HG02763 (cell line): Measurements from ENCODE around the gene XKR7.

Experiments
- ATAC-seq: cut with Tn5 transposase; IDR thresholded peaks from one replicate; pipeline ENCODE4 v1.9.1; 2021; ENCODE audit warnings: mild to moderate bottlenecking, moderate library complexity; ENCODE audit not compliant: unreplicated experiment

The XKR7 gene

GRCh38 chr20:32036716-32037485 lies 69.0 kb downstream of the XKR7 start:
- ATAC-seq = no peak

GRCh38 chr20:32037929-32038328 lies 70.0 kb downstream of the XKR7 start:
- ATAC-seq = no peak

- peak; percentile 51 for ATAC-seq
Observed at GRCh38 chr20:32040142-32040953, 72.4 kb downstream of the XKR7 start.

- ATAC-seq = no peak
Observed at GRCh38 chr20:32045999-32046398, 78.0 kb downstream of the XKR7 start.

GRCh38 chr20:32050324-32050841 lies 82.4 kb downstream of the XKR7 start:
- ATAC-seq = no peak

- no peak for ATAC-seq
Observed at GRCh38 chr20:32050851-32051556, 83.1 kb downstream of the XKR7 start.

GRCh38 chr20:32051720-32052089 lies 83.8 kb downstream of the XKR7 start:
- no peak for ATAC-seq

GRCh38 chr20:32052090-32052777 lies 84.3 kb downstream of the XKR7 start, which contains the start of gene HCK:
TSS of gene HCK (plus strand) at chr20:32052242.
- ATAC-seq = no peak

GRCh38 chr20:32052778-32053362 lies 84.9 kb downstream of the XKR7 start:
- ATAC-seq = no peak
